Measurements from ENCODE around the gene NUFIP2. TPM values are rescaled to one million over a fixed set of nuclear protein-coding genes. Genes with fewer than 3 reads are reported as not detected.
"Not testable (repeated sequence)": the region's sequence is repeated elsewhere in the genome, so short reads cannot be mapped to it uniquely, and the experiment has no call there.

Gene NUFIP2
- total RNA-seq, 1 experiment from 2014 or later, result 106 TPM

DNA sequence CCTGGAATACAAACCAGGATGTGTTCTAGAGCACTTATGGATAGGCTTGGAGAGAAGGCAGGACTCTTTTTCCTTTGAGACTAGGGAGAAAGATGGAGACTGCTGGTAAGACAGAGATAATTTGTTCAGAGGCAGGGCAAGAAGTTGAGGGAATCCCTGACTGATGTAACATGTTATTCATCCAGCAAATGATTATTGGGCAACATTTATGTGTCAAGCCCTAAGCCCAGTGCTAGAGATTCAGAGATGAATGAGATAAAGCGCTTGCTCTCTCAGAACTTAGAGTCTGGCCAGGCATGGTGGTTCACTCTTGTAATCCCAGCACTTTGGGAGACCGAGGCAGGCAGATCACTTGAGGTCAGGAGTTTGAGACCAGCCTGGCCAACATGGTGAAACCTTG is 47.8 kb upstream of the NUFIP2 start:
- no TSS peak for BruUV-seq (replicated peaks)
- intact Hi-C loops (cut with micrococcal nuclease; ENCODE audit: unreplicated experiment) (no loop called here), in situ Hi-C loops (cut with HindIII; ENCODE audit: low pct_unique_long_range_greater_than_20kb, low sequenced_read_pairs) (no loop called here)
- Histone ChIP-seq H3K27me3 (ENCODE audit: control insufficient read depth, insufficient read depth, low read length) (peaks cover 5% of the 10 kb centered on the region; the same call in 1 of the 2 replicates), H3K27ac (ENCODE audit: low read length) (no peak overlapping the region), H3K4me1 (ENCODE audit: control insufficient read depth, insufficient read depth, low read length) (peaks cover 3% of the 10 kb centered on the region; the same call in 1 of the 2 replicates), H3K4me3 (ENCODE audit: low read depth in 2 of 2, low read length in 2 of 2) (no peak overlapping the region), H3K36me3 (ENCODE audit: control insufficient read depth, insufficient read depth, low read length) (no peaks in the 10 kb centered on the region), H3K9me3 (ENCODE audit: control insufficient read depth, insufficient read depth, low read depth, low read length) (no peaks in the 10 kb centered on the region)
- TF ChIP-seq, protein P1, sequence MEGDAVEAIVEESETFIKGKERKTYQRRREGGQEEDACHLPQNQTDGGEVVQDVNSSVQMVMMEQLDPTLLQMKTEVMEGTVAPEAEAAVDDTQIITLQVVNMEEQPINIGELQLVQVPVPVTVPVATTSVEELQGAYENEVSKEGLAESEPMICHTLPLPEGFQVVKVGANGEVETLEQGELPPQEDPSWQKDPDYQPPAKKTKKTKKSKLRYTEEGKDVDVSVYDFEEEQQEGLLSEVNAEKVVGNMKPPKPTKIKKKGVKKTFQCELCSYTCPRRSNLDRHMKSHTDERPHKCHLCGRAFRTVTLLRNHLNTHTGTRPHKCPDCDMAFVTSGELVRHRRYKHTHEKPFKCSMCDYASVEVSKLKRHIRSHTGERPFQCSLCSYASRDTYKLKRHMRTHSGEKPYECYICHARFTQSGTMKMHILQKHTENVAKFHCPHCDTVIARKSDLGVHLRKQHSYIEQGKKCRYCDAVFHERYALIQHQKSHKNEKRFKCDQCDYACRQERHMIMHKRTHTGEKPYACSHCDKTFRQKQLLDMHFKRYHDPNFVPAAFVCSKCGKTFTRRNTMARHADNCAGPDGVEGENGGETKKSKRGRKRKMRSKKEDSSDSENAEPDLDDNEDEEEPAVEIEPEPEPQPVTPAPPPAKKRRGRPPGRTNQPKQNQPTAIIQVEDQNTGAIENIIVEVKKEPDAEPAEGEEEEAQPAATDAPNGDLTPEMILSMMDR (IDR thresholded peaks at IDR 0.05), result no peak
- no peak for TF ChIP-seq REST (IDR thresholded peaks at IDR 0.05; ENCODE audit: insufficient read depth in 1 of 2, low read depth in 2 of 2, low read length in 1 of 2)
- TF ChIP-seq TCF7L2 (IDR thresholded peaks at IDR 0.05; ENCODE audit: low read depth, low read length), result no peak
- no peak for TF ChIP-seq POLR2AphosphoS5 (IDR thresholded peaks at IDR 0.05; ENCODE audit: low read depth, low read length)
- TF ChIP-seq SIN3A (IDR thresholded peaks at IDR 0.05; ENCODE audit: borderline replicate concordance, insufficient read depth, low read depth, low read length), result no peak
- no peak for ATAC-seq
- no peak for DNase-seq (ENCODE audit: low read depth, low spot score)
- CTCF ChIA-PET, result no interaction called here
- POLR2A ChIA-PET, result no interaction called here

- ATAC-seq; BruUV-seq (replicated peaks); POLR2A ChIA-PET; in situ Hi-C loops (cut with HindIII; ENCODE audit: low pct_unique_long_range_greater_than_20kb, low sequenced_read_pairs); CTCF ChIA-PET; H3K4me3 ChIP-seq (ENCODE audit: low read depth in 2 of 2, low read length in 2 of 2); H3K27me3 ChIP-seq (ENCODE audit: control insufficient read depth, insufficient read depth, low read length); H3K27ac ChIP-seq (ENCODE audit: low read length); H3K9me3 ChIP-seq (ENCODE audit: control insufficient read depth, insufficient read depth, low read depth, low read length); DNase-seq (ENCODE audit: low read depth, low spot score); H3K4me1 ChIP-seq (ENCODE audit: control insufficient read depth, insufficient read depth, low read length); intact Hi-C loops (cut with micrococcal nuclease; ENCODE audit: unreplicated experiment); H3K36me3 ChIP-seq (ENCODE audit: control insufficient read depth, insufficient read depth, low read length): not testable (repeated sequence)
Observed at GRCh38 chr17:29339016-29339415, 45.1 kb upstream of the NUFIP2 start.

- in situ Hi-C loops (cut with HindIII; ENCODE audit: low pct_unique_long_range_greater_than_20kb, low sequenced_read_pairs), result no loop called here
- ATAC-seq, result 0 out of 2 replicates have a peak, but pooled peaks have one; percentile 21
Observed at GRCh38 chr17:29331708-29332085, 37.7 kb upstream of the NUFIP2 start.

More at GRCh38 chr17:29331708-29332085, 37.7 kb upstream of the NUFIP2 start:
- no peak for TF ChIP-seq POLR2AphosphoS5 (IDR thresholded peaks at IDR 0.05; ENCODE audit: low read depth, low read length)
- no peak for TF ChIP-seq SIN3A (IDR thresholded peaks at IDR 0.05; ENCODE audit: borderline replicate concordance, insufficient read depth, low read depth, low read length)
- no peak for TF ChIP-seq REST (IDR thresholded peaks at IDR 0.05; ENCODE audit: insufficient read depth in 1 of 2, low read depth in 2 of 2, low read length in 1 of 2)
- TF ChIP-seq, protein P1 (IDR thresholded peaks at IDR 0.05), result no peak
- TF ChIP-seq TCF7L2 (IDR thresholded peaks at IDR 0.05; ENCODE audit: low read depth, low read length), result no peak
- ChIA-PET POLR2A (interaction anchor here (0.7 kb wide), 1 partner anchor 38 kb away, joined by 4 read pairs; no protein-coding TSS in a partner anchor), CTCF (interaction anchor here (0.5 kb wide), 1 partner anchor 1813 kb away, joined by 3 read pairs; no protein-coding TSS in a partner anchor)
- H3K9me3 ChIP-seq (ENCODE audit: control insufficient read depth, insufficient read depth, low read depth, low read length), result no peaks in the 10 kb centered on the region
- H3K4me1 ChIP-seq (ENCODE audit: control insufficient read depth, insufficient read depth, low read length), result no peaks in the 10 kb centered on the region
- DNase-seq (ENCODE audit: low read depth, low spot score), result no peak
- H3K27ac ChIP-seq (ENCODE audit: low read length), result no peak overlapping the region
- intact Hi-C loops (cut with micrococcal nuclease; ENCODE audit: unreplicated experiment), result no loop called here
- no peak overlapping the region for H3K4me3 ChIP-seq (ENCODE audit: low read depth in 2 of 2, low read length in 2 of 2)
- no peaks in the 10 kb centered on the region for H3K27me3 ChIP-seq (ENCODE audit: control insufficient read depth, insufficient read depth, low read length)
- no peaks in the 10 kb centered on the region for H3K36me3 ChIP-seq (ENCODE audit: control insufficient read depth, insufficient read depth, low read length)
- BruUV-seq (replicated peaks), result no TSS peak

All from Panc1 (cell line).